Prostate gland (tissue), 2 donors: Measurements from ENCODE around the gene NLN. TPM values are rescaled to one million over a fixed set of nuclear protein-coding genes. Genes with fewer than 3 reads are reported as not detected.

ENCODE experiments used
- DNase-seq: peaks from one replicate; pipeline ENCODE4 v3.0.0-alpha.2; 2019; ENCODE audit warnings: low spot score
- H3K27ac ChIP-seq, 2 donors: fragments of 200-600 bp; sonication (generic); 2 replicates each; pipeline ENCODE4 v1.5.1; 2017 to 2019
- H3K27me3 ChIP-seq: fragments of 200-600 bp; sonication (generic); replicated peaks from 2 replicates; pipeline ENCODE4 v1.5.1; 2019; ENCODE audit not compliant: insufficient read depth
- H3K36me3 ChIP-seq, 2 donors: fragments of 200-600 bp; sonication (generic); 1 replicate in 1 of 2; 2 replicates in 1 of 2; pipeline versions ENCODE4 v1.5.1 to v1.8.1; 2017 to 2019
- H3K4me1 ChIP-seq: fragments of 200-600 bp; sonication (generic); replicated peaks from 2 replicates; pipeline ENCODE4 v1.5.1; 2019
- H3K4me3 ChIP-seq, 2 donors: fragments of 200-600 bp; sonication (generic); 2 replicates each; pipeline ENCODE4 v1.5.1; 2017 to 2019
- H3K9me3 ChIP-seq: fragments of 200-600 bp; sonication (generic); 2 replicates; pipeline ENCODE4 v1.5.1; 2017
- CTCF ChIP-seq, 4 experiments: fragments of 200-600 bp in 2 of 4; fragments of 450-650 bp in 2 of 4; sonication (generic) in 2 of 4; IDR thresholded peaks; 1 replicate in 3 of 4; 2 replicates in 1 of 4; pipeline ENCODE4 v1.5.1; 2016 to 2019; ENCODE audit warnings: antibody characterized with exemption in 4 of 4, mild to moderate bottlenecking in 2 of 4, moderate library complexity in 2 of 4
- POLR2A ChIP-seq: fragments of 450-650 bp; IDR thresholded peaks from one replicate; pipeline ENCODE4 v1.6.1; 2016; ENCODE audit warnings: antibody characterized with exemption, mild to moderate bottlenecking
- POLR2AphosphoS5 ChIP-seq: sonication (generic); formaldehyde crosslinking; IDR thresholded peaks from one replicate; pipeline ENCODE4 v1.6.1; 2017; ENCODE audit warnings: antibody characterized with exemption
- WGBS: methylation state at CpG from one replicate; pipeline ENCODE4 v1.1.5; 2018; 5-methylcytosine and 5-hydroxymethylcytosine counted together
- intact Hi-C: fragments of 100-400 bp; cut with DNase I; formaldehyde crosslinking; loops from one replicate; pipeline ENCODE4 v1.14.2; 2022
- total RNA-seq, 2 donors: library from RNA; depleted of rRNA; stranded (reverse); fragments of >200 nt; gene quantifications; one replicate each; pipeline ENCODE4 v1.1.0, GENCODE V29; 2016

Gene NLN
- total RNA-seq, 2 donors from 2014 or later = 10.0 to 10.8 TPM

- WGBS = 100% methylated on average over 1 of the region's 1 CpG
- H3K4me1 ChIP-seq = no peaks in the 10 kb centered on the region
- intact Hi-C loops = no loop called here
These were observed 43.6 kb downstream of the NLN start for GRCh38 chr5:65765582-65765981.

DNA sequence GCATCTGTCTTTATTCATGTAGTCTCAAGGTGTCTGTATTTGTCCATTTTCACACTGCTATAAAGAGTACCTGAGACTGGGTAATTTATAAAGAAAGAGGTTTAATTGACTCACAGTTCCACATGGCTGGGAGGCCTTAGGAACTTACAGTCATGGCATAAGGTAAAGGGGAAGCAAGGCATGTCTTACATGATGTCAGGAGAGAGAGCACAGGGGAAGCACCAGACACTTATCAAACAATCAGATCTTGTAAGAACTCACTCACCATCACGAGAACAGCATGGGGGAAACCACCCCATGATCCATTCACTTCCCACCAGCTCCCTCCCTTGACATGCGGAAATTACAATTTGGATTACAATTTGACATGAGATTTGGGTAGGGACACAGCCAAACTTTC lies 44.2 kb downstream of the NLN start:
- H3K4me3 ChIP-seq = no peak overlapping the region
- no peak overlapping the region for H3K27ac ChIP-seq
- H3K9me3 ChIP-seq = no peaks in the 10 kb centered on the region
- H3K4me1 ChIP-seq = no peaks in the 10 kb centered on the region
- no peak for TF ChIP-seq POLR2A
- no peak for TF ChIP-seq POLR2AphosphoS5
- no peak for TF ChIP-seq CTCF (IDR thresholded peaks at IDR 0.05)
- H3K27me3 ChIP-seq = no peaks in the 10 kb centered on the region
- WGBS = 87% methylated on average over 2 of the region's 2 CpGs
- H3K36me3 ChIP-seq = no peaks in the 10 kb centered on the region
- intact Hi-C loops = no loop called here
- DNase-seq = no peak

More at GRCh38 chr5:65765582-65765981, 43.6 kb downstream of the NLN start:
- TF ChIP-seq POLR2A (no peak), CTCF (IDR thresholded peaks at IDR 0.05) (no peak), POLR2AphosphoS5 (no peak)
- Histone ChIP-seq H3K27ac (no peak overlapping the region), H3K36me3 (no peaks in the 10 kb centered on the region), H3K27me3 (no peaks in the 10 kb centered on the region), H3K4me3 (no peak overlapping the region), H3K9me3 (no peaks in the 10 kb centered on the region)
- DNase-seq = no peak

GRCh38 chr5:65766781-65767180 lies 44.8 kb downstream of the NLN start:
- no peak for TF ChIP-seq POLR2AphosphoS5
- TF ChIP-seq POLR2A = no peak
- TF ChIP-seq CTCF (IDR thresholded peaks at IDR 0.05) = no peak
- WGBS = 97% methylated on average over 2 of the region's 2 CpGs
- H3K27me3 ChIP-seq = no peaks in the 10 kb centered on the region

DNA sequence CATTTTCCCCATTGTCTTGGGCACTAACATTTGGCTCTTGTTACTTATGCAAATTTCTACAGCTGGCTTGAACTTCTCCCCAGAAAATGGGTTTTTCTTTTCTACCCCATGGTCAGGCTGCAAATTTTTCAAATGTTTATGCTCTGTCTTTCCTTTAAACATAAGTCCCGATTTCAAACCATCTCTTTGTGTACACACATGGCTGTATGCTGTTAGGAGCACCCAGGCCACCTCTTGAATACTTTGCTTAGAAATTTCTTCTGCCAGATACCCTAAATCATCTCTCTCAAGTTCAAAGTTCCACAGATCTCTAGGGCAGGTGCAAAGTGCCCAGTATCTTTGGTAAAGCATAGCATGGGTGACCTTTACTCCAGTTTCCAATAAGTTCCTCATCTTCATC lies 45.6 kb downstream of the NLN start:
- TF ChIP-seq POLR2A = no peak
- Histone ChIP-seq H3K4me1 (no peaks in the 10 kb centered on the region), H3K4me3 (no peak overlapping the region), H3K27ac (no peak overlapping the region), H3K9me3 (no peaks in the 10 kb centered on the region), H3K27me3 (no peaks in the 10 kb centered on the region), H3K36me3 (no peaks in the 10 kb centered on the region)
- intact Hi-C loops = no loop called here
- WGBS = 100% methylated on average over 1 of the region's 1 CpG
- DNase-seq = no peak

More at GRCh38 chr5:65766781-65767180, 44.8 kb downstream of the NLN start:
- no peak for DNase-seq
- Histone ChIP-seq H3K4me3 (no peak overlapping the region), H3K4me1 (no peaks in the 10 kb centered on the region), H3K9me3 (no peaks in the 10 kb centered on the region), H3K27ac (no peak overlapping the region), H3K36me3 (no peaks in the 10 kb centered on the region)
- intact Hi-C loops = no loop called here

DNA sequence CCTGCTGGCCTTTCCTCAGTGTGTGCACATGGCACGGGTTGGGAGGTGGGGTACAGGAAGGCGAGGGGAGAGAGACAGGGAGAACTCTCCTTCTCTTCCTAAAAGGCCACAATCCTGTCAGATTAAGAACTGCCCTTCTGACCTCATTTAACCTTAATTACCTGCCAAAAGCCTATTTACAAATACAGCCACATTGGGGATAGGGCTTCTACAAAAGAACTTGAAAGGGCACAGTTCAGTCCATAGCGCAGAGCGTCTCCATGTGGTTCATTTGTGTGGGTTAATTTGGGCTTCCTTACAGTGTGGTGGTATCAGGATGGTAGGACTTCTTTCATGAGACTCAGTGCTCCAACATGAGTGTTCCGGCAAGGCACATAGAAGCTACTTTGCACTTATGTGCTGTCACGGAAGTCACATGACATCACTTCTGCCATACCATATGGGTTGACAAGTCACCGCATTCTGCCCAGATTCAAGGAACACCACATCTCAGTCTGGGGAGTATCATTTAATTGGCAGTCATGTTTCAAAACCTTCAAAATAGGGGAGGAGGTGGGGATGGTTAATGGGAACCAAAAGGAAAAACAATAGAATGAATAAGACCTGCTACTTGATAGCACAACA lies 46.8 kb downstream of the NLN start:
- Histone ChIP-seq H3K4me1 (no peaks in the 10 kb centered on the region), H3K4me3 (no peak overlapping the region), H3K27me3 (no peaks in the 10 kb centered on the region), H3K9me3 (no peaks in the 10 kb centered on the region), H3K36me3 (no peaks in the 10 kb centered on the region), H3K27ac (no peak overlapping the region)
- TF ChIP-seq CTCF (IDR thresholded peaks at IDR 0.05) (no peak), POLR2A (no peak), POLR2AphosphoS5 (no peak)
- no peak for DNase-seq
- WGBS = 95% methylated on average over 7 of the region's 7 CpGs
- intact Hi-C loops = no loop called here
